NCI-H446 treated with DMSO at 0.1 percent for 48 hours (cell line): Measurements from ENCODE around the gene MAFF.
"Not testable (repeated sequence)": the region's sequence is repeated elsewhere in the genome, so short reads cannot be mapped to it uniquely, and the experiment has no call there.

Experiments
- DNase-seq: peaks from one replicate; lab custom pipeline; 2025; lab: John Stamatoyannopoulos, UW

Gene MAFF

GRCh38 chr22:38201711-38202436 is at the start of gene MAFF:
Gene MAFF (plus strand): TSS chr22:38201994. CDS start chr22:38213854, 11,860 bp downstream.
- peak; percentile 70 for DNase-seq

- peak; percentile 52 for DNase-seq
Measured at GRCh38 chr22:38153821-38154562, 47.8 kb upstream of the MAFF start.

- not testable (repeated sequence) for DNase-seq
Measured at GRCh38 chr22:38154563-38154915, 47.3 kb upstream of the MAFF start.

GRCh38 chr22:38155703-38156102 is 46.1 kb upstream of the MAFF start:
- DNase-seq: no peak

GRCh38 chr22:38162881-38163843 is 38.6 kb upstream of the MAFF start:
- DNase-seq: no peak

GRCh38 chr22:38163844-38164550 is 37.8 kb upstream of the MAFF start:
- DNase-seq: no peak

- DNase-seq: no peak
Measured at GRCh38 chr22:38164551-38164918, 37.3 kb upstream of the MAFF start.

GRCh38 chr22:38165922-38166593 is 35.7 kb upstream of the MAFF start:
- DNase-seq: no peak

GRCh38 chr22:38167988-38168407 is 33.8 kb upstream of the MAFF start:
- peak; percentile 54 for DNase-seq

- DNase-seq: no peak
Measured at GRCh38 chr22:38169116-38169515, 32.7 kb upstream of the MAFF start.

GRCh38 chr22:38170469-38170868 is 31.3 kb upstream of the MAFF start:
- DNase-seq: no peak

- peak; percentile 55 for DNase-seq
Measured at GRCh38 chr22:38171927-38172831, 29.6 kb upstream of the MAFF start.

- no peak for DNase-seq
Measured at GRCh38 chr22:38172832-38173640, 28.8 kb upstream of the MAFF start.

GRCh38 chr22:38173641-38173906 is 28.2 kb upstream of the MAFF start:
- DNase-seq: no peak

GRCh38 chr22:38174626-38175025 is 27.2 kb upstream of the MAFF start:
- DNase-seq: no peak

- DNase-seq: no peak
Measured at GRCh38 chr22:38175206-38176118, 26.3 kb upstream of the MAFF start.

- DNase-seq: no peak
Measured at GRCh38 chr22:38176170-38176741, 25.5 kb upstream of the MAFF start.

GRCh38 chr22:38177044-38177443 is 24.8 kb upstream of the MAFF start:
- no peak for DNase-seq
